ENCODE data around the gene JOSD2.

Gene JOSD2

DNA sequence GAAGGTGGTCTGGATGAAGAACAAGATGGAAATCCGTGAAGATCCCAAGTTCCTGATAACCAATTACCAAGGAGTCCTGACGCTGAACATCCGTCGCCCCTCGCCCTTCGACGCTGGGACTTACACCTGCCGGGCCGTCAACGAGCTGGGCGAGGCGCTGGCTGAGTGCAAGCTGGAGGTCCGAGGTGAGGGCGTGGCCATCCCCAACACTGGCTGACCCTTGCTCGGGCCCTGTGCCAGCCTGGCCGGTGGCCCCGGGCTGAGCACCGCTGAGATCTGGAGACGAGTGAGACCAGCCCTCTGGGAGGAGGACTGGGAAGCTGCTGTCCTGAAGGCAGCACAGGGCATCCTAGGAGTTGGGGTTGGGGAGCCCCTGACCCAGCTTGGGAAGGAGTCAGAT is 46.6 kb downstream of the JOSD2 start:
- Histone ChIP-seq H3K4me1 (ENCODE audit: insufficient read depth, low read length) (peaks cover 23% of the 10 kb centered on the region), H3K4me3 (ENCODE audit: low read length) (no peak overlapping the region), H2AFZ (ENCODE audit: low read depth, low read length) (no peak overlapping the region), H3K27me3 (ENCODE audit: insufficient read depth, low read length) (no peaks in the 10 kb centered on the region), H3K36me3 (ENCODE audit: insufficient read depth, low read length) (no peaks in the 10 kb centered on the region), H3K9me3 (ENCODE audit: low read length) (no peaks in the 10 kb centered on the region)

DNA sequence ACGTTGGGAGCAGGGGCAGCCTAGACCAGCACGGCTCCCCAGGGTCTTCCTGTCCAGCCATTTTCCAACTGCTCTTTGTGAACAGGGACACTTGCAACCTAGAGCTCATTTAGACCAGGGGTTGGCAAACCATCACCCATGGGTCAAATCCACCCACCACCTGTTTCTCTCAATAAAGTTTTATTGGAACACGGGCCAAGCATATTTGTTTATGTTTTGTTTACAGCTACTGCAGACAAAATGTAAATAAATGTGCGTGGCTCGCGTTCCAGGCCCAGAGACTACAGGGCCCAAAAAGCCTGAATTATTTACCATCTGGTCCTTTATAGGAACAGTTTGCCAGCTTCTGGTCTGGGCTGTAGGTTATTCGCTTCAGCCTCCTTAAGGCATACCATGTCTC is 48.0 kb downstream of the JOSD2 start:
- H3K27me3 ChIP-seq (ENCODE audit: insufficient read depth, low read length) = no peaks in the 10 kb centered on the region
- peaks cover 23% of the 10 kb centered on the region for H3K4me1 ChIP-seq (ENCODE audit: insufficient read depth, low read length)
- no peak overlapping the region for H2AFZ ChIP-seq (ENCODE audit: low read depth, low read length)
- H3K4me3 ChIP-seq (ENCODE audit: low read length) = no peak overlapping the region
- H3K9me3 ChIP-seq (ENCODE audit: low read length) = no peaks in the 10 kb centered on the region
- H3K36me3 ChIP-seq (ENCODE audit: insufficient read depth, low read length) = no peaks in the 10 kb centered on the region

DNA sequence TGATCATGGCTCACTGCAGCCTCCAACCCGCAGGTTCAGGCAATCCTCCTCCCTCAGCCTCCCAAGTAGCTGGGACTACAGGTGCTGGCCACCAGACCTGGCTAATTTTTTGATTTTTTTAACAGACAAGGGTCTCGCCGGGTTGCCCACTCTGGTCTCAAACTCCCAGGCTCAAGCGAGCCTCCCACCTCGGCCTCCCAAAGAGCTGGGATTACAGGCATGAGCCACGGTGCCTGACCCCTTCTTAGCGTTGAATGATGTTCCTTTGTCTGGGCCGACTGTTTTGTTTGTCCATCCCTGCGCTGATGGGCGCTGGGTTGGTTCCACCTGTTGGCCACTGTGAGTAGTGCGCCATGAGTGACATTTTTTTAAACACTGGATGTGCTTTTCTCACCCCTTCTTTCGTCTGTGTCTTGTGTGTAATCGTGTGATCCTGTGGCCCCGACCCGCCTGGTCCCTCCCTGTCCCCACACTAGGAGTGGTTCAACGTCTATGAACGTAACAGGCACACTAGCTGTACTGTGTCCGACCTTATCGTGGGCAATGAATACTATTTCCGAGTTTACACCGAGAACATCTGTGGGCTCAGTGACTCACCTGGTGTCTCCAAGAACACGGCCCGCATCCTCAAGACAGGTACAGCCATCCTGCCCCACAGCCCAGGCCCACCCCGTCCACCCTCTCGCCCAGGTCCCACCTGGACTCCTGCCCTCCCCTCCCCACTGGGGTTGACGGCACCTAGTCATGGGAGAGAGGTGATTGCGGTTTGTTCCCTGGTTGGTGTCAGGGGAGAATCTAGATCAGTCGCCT is 49.7 kb downstream of the JOSD2 start:
- Histone ChIP-seq H2AFZ (ENCODE audit: low read depth, low read length) (no peak overlapping the region), H3K4me3 (ENCODE audit: low read length) (no peak overlapping the region), H3K9me3 (ENCODE audit: low read length) (no peaks in the 10 kb centered on the region), H3K4me1 (ENCODE audit: insufficient read depth, low read length) (peaks cover 15% of the 10 kb centered on the region), H3K27me3 (ENCODE audit: insufficient read depth, low read length) (no peaks in the 10 kb centered on the region), H3K36me3 (ENCODE audit: insufficient read depth, low read length) (no peaks in the 10 kb centered on the region)

DNA sequence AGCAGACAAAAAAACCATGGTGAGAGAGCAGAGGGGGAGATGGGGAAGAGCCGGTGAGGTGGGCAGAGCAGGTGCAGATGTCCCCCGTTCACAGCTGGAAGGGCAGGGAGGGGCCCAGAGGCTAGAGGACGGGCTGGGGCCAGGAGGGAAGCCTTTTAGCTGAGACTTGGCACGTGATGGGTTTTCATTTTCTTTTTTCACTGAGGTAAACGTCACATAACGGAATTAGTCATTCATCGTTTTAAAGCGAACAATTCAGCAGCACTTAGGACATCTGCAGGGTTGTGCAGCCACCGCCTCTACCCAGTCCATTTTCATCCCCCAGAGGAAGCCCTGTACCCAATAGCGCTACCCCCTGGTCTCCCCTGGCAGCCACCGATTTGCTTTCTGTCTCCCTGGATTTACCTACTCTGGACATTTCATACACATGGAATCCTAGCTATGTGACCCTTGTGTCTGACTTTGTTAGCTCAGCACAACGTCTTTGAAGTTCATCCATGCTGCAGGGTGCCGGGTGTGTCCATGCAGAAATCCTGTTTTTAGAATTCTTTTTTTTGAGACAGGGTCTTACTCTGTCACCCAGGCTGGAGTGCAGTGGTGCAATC is 50.7 kb downstream of the JOSD2 start:
- Histone ChIP-seq H3K4me3 (ENCODE audit: low read length) (no peak overlapping the region), H3K36me3 (ENCODE audit: insufficient read depth, low read length) (no peaks in the 10 kb centered on the region), H2AFZ (ENCODE audit: low read depth, low read length) (no peak overlapping the region), H3K4me1 (ENCODE audit: insufficient read depth, low read length) (peaks cover 7% of the 10 kb centered on the region), H3K9me3 (ENCODE audit: low read length) (no peaks in the 10 kb centered on the region), H3K27me3 (ENCODE audit: insufficient read depth, low read length) (no peaks in the 10 kb centered on the region)

DNA sequence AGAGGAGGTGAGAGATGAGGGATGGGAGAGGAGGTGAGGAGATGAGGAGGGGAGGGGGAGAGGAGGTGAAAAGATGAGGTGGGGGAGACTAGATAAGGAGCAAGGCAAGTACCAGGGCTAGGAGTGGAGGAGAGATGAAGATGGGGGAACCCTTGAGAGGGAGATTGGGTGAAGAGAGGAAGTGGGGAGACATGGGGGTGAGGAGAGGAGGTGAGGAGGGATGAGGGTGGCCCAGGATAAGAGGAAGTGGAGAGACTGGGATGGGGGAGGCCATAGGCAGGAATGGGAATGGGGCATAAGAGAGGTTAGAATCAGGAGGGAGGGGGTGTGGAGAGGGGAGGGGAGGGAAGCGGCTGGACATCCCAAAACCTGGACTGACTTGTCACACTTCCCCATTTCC is 51.4 kb downstream of the JOSD2 start:
- Histone ChIP-seq H3K36me3 (ENCODE audit: insufficient read depth, low read length) (no peaks in the 10 kb centered on the region), H2AFZ (ENCODE audit: low read depth, low read length) (no peak overlapping the region), H3K9me3 (ENCODE audit: low read length) (peaks cover 1% of the 10 kb centered on the region), H3K27me3 (ENCODE audit: insufficient read depth, low read length) (no peaks in the 10 kb centered on the region), H3K4me1 (ENCODE audit: insufficient read depth, low read length) (peaks cover 7% of the 10 kb centered on the region), H3K4me3 (ENCODE audit: low read length) (no peak overlapping the region)

DNA sequence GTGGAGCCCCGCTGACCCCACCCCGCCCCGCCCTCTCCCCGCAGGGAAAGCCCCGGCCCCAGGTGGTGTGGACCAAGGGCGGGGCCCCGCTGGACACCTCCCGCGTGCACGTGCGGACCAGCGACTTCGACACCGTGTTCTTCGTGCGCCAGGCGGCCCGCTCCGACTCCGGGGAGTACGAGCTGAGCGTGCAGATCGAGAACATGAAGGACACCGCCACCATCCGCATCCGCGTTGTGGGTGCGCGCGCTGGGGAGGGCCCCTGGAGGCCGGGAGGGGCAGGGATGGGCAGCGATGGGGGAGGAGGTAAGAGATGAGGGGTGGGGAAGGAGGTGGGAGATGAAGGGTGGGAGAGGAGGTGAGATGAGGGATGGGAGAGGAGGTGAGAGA is 51.9 kb downstream of the JOSD2 start:
- Histone ChIP-seq H3K27me3 (ENCODE audit: insufficient read depth, low read length) (no peaks in the 10 kb centered on the region), H3K4me3 (ENCODE audit: low read length) (no peak overlapping the region), H3K36me3 (ENCODE audit: insufficient read depth, low read length) (no peaks in the 10 kb centered on the region), H3K4me1 (ENCODE audit: insufficient read depth, low read length) (peaks cover 7% of the 10 kb centered on the region), H3K9me3 (ENCODE audit: low read length) (peaks cover 1% of the 10 kb centered on the region), H2AFZ (ENCODE audit: low read depth, low read length) (no peak overlapping the region)

DNA sequence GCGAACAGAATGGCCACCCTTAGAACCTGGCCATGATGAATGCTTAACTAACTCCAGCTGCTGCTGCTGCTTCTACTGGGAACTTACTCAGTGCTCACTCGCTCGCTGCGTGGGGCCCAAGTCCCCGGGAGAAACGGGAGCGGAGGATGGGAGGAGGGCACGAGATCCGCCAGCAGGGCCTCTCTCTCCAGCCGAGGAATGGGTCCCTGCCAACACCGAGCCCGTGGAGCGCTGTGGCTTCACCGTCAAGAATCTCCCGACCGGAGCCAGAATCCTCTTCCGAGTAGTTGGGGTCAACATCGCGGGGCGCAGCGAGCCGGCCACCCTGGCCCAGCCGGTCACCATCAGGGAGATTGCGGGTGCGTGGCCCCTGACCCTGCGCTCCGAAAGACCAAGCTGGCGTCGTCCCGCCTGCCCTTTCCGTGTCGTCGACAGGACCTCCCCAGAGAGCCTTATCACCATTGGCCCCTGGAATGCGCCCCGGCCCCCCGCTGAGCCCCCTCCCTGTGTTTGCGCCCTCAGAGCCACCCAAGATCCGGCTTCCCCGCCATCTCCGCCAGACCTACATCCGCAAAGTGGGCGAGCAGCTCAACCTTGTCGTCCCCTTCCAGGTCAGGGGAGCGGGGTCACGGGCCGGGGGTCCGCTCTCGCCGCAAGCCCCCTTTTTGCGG is 52.5 kb downstream of the JOSD2 start:
- H3K27me3 ChIP-seq (ENCODE audit: insufficient read depth, low read length) = no peaks in the 10 kb centered on the region
- no peaks in the 10 kb centered on the region for H3K36me3 ChIP-seq (ENCODE audit: insufficient read depth, low read length)

DNA sequence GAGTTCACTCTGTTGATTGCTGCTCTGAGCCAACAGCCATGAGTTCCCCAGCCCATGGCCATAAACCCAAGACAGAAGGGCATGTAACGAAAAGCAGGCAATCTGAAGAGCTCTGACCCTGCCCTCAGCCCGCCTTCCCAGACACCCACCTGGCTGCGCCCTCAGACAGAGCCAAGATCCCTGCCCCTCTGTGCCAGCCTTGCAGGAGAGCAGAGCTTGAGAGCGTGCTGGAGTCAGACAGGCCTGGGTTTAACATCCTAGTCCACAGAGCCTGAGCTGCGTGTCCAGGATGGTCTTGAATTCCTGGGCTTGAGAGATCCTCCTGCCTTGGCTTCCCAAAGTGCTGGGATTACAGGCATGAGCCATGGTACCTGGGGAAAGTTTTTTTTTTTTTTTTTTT is 53.7 kb downstream of the JOSD2 start:
- Histone ChIP-seq H3K27me3 (ENCODE audit: insufficient read depth, low read length) (no peaks in the 10 kb centered on the region), H2AFZ (ENCODE audit: low read depth, low read length) (no peak overlapping the region), H3K4me1 (ENCODE audit: insufficient read depth, low read length) (peaks cover 7% of the 10 kb centered on the region), H3K4me3 (ENCODE audit: low read length) (no peak overlapping the region), H3K9me3 (ENCODE audit: low read length) (peaks cover 1% of the 10 kb centered on the region), H3K36me3 (ENCODE audit: insufficient read depth, low read length) (no peaks in the 10 kb centered on the region)

More for the DNA sequence above, 52.5 kb downstream of the JOSD2 start:
- H3K4me1 ChIP-seq (ENCODE audit: insufficient read depth, low read length) = peaks cover 7% of the 10 kb centered on the region
- no peak overlapping the region for H2AFZ ChIP-seq (ENCODE audit: low read depth, low read length)
- H3K9me3 ChIP-seq (ENCODE audit: low read length) = peaks cover 1% of the 10 kb centered on the region
- H3K4me3 ChIP-seq (ENCODE audit: low read length) = no peak overlapping the region

All from neuron (in vitro differentiated cells).